LHCN-M2 (cell line): ENCODE measurements around the gene EFCAB8. TPM values are rescaled to one million over a fixed set of nuclear protein-coding genes. Genes with fewer than 3 reads are reported as not detected.

Experiments
- DNase-seq: peaks from one replicate; pipeline ENCODE4 v3.0.0-alpha.2; 2012; ENCODE audit warnings: low read depth
- total RNA-seq: library from RNA; depleted of rRNA; stranded (reverse); fragments of >200 nt; gene quantifications from 2 replicates; pipeline ENCODE4 v1.2.3, GENCODE V29; 2014

Gene EFCAB8
- total RNA-seq, 1 experiment from 2014 or later = 0.17 TPM

DNA sequence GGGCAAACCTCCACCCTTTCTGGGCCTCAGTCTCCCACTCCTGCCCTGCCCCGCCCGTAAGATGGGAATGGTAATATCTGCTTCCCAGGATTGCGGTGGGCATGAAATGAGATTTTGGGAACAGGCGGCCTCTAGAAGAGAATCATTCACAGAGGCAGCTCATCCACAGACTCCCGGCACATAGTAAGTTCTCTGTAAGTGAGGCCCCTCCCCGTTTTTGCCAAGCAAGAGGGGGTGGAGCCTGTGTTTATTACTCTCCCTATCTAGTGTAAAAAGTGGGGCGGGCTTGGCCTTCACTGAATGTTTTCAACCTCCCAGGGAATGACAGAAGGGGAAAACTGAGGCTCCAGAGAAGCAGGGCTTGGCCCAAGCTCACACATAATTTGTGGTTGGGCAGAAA lies 125.5 kb downstream of the EFCAB8 start:
- no peak for DNase-seq

DNA sequence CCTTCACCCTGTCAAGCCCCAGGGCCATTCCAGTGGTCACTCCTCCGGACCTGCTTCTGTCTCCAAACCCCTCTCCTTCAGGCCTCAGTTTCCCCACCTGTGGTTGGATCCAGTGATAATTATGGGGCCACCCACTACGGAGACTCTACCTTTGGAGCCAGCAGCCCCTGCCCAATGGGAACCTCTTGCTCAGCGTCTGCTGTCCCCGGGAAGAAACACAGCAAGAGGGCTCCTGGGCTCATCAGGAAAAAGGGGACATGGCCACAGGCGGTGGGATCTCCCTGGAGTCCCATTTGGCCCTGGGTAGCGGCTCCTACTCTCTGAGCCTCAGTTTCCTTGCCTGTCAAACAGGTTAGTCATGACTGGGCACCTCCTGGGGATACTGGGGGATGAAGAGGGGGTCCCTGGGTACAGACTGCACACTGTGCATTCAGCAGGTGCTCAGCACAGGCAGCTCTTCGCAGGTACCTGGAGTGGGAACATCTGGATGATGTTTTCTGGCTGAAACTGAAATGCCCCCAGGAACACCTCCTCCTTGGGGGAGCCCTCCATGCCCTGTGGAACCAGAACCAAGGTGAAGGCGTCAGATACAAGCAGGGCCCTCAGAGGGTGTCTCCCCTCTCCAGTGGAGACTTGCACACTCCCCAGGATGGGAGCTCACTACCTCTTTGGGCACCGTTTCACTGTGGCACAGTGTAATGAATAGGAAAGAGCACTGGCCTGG lies 126.1 kb downstream of the EFCAB8 start:
- no peak for DNase-seq

DNA sequence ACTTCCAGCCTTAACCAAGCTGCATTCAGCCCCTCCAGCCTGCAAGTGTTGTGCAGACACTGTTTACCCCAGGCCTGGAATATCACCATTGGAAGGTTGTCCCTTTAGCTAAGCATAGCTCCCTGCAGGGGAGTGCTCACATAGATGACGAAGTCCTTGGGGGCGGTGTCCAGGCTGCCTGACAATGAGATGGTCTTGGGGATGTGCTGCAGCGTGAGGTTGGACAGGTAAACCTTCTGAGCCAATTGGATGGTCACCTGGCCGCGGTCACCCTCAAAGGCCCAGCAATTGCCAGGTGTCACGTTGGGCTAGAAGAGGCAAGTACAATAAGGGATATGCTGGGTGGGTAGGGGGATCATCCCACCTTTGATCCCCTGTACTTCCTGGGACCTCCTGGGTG lies 126.9 kb downstream of the EFCAB8 start:
- no peak for DNase-seq

DNA sequence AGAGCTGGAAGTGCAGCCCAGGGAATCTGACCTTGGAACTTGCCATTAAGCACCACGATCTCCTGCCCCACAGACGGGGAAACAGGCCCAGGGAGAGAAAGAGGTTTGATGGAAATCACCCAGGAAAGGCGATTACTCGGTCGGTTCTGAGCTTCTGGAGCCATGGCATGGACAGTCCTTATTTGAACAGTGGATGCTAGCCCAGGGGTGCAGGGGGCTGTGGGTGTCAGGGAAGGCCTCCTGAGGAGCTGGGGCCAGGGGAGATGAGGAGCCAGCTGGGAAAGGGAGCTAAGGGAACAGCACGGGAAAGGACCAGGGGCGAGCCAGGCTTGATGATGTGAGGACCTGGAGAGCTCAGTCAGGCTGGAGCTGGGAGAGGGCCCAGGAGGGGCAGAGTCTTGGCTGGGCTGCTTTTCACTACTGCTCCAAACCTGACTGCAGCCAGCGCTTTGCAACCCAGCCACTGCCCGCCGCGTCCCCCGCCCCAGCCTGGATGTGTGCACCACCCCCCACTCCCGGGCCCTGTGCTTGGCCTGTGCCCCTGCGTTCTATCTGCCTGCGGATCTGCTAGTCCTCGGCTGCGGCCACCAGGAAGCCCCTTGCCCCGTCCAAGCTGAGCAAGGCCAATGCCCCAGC lies 127.7 kb downstream of the EFCAB8 start:
- no peak for DNase-seq

DNA sequence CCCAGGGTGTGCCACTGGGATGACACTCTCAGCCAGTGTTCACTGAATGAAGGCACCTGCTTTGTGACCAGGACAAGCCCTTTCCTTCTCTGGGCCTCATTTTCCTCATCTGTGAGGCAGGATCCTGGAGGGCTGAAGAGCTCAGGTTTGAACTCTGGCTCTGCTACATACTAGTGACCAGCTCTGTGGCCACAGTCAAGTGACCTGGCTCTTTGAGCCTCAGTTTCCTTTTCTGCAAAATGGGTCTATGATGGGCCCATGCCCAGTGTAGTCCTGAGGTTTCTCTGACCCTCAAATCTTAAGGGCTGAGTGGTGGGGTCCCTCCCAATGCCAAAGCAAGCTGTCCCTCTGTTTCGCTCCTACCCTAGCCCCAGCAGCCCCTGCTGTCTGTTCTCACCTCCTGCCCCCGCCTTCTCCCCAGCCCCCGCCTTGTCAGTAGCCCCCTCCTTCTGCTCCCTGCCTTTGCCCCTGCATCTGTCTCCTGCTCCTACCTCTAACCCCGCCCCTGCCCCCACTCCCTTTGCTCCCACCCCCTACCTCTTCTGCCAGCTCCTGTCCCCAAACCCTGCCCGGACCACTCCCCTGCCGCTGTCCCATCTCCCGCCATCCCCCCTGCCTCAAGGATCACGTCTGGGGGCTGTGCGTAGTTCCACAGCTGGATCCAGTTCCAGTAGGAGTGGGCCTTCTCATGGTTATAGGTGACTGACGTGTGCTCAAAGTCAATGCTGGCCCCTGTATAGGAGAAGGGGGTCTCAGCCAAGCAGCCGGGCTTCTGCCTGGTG lies 128.5 kb downstream of the EFCAB8 start:
- no peak for DNase-seq

DNA sequence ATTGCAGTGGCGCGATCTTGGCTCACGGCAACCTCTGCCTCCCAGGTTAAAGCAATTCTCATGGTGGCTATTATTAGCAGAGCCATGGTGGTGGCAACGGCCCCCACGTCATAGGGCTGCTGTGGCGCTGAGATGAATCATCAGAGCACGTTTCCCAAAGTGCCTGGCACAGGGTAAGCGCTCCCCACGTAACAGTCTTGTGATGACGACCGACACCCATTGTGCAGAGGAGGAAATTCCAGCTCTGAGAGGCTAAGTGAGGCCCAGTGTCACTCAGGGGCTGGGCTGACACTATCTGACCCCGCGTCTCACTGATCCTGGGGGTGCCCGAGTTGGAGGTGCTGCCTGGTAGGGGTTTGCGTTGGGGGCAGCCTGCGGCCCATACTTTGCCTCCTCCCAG lies 129.3 kb downstream of the EFCAB8 start:
- no peak for DNase-seq

DNA sequence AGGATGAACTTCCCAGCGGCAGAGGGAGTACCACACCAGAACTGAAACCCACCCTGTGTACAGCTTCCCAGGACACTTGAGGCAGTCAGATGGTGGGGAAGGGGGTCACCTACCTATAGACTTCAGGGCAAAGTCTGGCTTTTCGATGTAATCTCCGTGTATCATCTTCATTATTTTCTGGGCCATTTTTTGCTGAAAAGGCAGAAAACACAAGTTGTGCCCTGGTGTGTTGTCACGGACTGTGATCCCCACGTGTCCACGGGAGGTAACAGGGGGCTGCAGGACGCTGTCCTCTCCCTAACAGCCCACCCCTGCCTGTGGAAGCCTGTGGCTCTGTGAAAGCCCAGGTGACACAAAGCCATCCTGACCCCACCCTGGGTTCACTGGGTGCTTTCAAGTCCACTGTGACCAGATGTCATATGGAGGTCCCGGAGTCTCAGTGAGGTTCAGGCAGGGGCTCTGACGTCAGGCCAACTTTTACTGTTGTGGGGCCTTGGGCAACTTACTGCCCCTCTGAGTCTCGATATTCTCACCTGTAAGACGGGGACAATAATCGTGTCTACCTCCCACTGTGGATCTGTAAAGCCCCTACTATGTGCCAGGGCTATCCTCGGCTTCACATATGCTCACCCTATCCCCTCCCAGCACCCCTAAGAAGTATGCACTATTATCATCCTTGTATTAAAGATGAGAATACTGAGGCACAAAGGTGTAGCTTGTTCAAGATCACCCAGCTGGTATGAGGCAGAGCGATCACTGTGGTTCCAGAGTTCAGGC lies 131.0 kb downstream of the EFCAB8 start:
- DNase-seq = no peak

DNA sequence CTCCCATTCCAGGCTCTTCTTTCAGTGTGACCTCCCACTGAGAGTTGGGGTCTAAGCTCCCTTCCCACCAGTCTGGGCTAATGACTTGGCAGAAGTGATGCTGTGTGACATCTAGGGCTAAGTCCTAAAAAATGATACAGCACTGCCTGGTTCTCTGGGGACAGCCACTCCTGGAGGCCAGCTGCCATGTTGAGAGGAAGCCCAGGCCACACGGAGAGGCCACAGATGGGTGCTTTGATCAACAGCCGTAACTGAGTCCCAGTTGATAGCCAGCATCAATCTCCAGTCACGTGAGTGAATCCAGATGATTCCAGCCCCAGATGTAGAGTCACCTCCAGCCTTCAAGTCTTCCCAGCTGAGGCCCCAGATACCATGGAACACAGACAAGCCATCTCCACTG lies 131.7 kb downstream of the EFCAB8 start:
- DNase-seq = no peak

DNA sequence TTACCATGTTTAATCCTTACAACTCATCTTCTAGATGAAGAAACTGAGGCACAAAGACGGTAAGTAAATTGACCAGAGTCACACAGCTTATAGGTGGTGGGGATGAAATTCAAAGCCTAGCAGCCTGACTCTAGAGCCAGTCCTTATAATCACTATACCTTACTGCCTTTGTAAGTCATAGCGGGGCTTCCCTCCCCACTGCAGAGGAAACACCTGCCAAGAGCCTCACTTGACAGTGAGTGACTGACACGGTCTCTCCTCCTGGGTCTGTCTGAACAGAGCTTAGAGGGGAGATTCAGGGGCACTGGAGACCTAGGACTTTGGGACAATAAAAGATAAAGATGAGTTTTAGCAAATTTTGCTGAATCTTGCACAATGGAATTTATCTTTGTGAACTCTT lies 132.7 kb downstream of the EFCAB8 start:
- no peak for DNase-seq

DNA sequence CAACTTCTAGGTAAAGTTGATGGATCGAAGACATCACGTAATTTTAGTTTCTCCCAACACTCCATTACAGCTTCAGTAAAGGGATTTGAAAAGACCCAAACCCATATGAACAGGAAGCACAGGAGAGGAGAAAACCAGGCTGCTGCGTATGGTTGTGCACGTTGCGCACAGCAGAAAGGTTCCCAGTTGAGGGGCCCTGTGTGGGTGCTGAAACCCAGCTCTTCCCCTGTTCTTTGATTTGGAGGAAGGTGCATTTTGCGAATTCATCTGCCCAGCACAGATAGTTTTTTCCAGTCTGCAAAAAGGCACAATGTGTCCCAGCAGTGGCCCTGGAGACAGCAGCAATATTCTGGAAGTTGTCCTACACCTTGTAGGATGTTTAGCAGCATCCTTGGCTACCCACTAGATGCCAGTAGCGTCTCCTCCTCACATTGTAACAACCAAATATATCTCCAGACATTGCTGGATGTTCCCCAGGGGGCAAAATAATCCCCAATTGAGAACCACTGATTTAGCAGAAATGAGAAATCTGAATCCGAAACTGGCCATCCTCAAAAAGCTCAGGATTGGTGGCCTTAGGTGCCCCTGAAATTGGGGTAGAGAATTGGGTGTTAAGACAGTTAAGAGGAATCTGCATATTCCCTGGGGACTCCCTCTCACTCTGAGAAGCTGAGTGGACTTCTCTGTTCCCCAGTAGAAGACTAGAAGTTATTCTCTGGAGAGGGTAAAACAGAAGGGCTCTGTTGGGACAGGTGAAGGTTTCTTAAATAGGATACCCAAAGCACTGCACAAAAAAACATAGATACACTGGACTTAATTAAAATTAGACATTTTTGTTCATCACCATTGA lies 133.3 kb downstream of the EFCAB8 start:
- no peak for DNase-seq

DNA sequence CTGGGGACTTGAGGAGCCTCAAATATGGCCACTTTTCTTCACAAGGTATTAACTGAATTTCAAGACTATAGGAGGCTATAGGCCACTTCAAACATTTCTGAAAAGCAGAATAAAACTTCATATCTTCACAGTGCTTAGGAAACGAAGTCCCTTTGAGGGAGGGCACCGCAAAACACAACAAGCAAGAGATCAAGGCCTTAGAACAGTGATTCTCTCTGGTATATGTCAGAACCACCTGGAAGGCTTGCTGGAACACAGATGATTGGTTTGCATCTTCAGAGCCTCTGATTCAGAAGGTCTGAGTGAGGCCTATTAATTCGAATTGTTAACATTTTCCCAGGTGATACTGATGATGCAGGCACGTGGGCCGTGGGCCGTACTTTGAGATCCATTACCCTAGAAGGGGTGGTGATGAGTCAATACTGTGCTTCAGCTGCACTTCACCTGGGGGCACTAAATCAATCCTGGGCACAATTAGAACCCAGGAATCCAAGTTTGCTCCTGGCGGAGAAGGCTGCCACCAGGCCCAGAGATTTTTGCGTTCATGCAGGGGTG lies 134.8 kb downstream of the EFCAB8 start:
- no peak for DNase-seq

DNA sequence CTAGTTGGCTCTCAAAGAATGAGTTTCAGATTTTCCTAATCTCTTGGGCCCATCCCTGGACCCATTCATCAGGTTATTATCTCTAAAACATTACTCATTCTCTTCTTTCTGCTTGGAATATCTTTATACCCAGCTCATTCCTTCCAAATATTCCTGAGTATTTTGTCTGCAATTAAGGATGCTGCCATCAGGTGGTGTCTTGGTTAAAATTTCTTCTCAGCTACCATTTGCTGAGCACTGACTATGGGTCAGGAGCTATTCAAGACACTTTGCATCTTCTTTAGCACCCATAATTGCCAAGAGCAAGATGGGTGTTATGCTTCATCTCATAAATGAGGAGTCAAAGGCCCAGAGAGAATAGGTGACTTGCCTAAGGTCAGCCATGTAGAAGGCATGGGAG lies 137.1 kb downstream of the EFCAB8 start:
- DNase-seq = no peak

DNA sequence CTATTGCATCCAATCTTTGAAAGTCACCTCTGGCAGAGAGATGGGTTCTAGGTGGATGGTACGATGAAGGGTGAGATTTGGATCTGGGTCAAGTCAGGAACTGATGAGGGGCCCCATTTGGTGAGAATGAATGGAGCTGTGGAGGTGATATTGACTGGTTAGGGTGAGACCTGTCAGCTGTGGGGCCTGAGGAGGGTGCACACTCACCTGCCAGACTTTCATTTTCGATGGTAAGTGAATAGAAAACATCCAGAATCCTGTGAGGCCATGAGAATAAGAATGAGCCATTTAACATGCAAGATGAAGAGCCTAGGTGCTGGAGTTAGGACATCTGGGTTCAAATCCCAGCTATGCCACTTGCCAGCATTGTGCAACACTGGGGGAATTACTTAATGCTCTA lies 138.7 kb downstream of the EFCAB8 start:
- no peak for DNase-seq

DNA sequence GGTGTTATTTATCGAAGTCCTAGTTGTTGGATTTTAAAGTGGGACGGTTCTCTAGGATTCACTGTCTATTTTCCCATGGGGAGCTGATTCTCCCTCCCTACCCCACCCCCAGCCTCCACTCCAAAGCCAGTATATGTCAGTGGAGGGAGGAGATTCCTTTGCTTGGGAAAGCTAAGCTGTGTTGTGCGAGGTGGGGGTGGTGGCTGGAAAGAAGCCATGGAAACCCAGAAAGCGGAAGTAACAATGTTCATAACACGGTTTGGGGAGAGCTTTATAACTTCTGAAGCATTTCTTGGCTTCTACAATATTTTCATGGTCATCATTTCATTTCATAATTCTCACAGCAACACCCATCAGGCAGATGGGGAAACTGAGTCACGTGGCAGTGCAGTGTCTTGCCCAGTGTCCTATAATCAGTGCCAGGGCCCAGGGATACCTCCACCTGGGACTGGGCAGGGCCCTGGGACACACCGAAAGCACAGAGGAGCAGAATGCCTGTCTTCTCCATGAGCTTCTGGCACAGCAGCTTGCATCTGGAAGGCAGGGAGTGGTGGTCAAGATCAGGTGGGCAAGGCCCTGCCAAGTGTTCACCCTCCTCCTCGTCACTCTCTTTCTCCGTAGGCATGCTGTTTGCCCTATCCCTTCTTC lies 141.0 kb downstream of the EFCAB8 start:
- DNase-seq = no peak

DNA sequence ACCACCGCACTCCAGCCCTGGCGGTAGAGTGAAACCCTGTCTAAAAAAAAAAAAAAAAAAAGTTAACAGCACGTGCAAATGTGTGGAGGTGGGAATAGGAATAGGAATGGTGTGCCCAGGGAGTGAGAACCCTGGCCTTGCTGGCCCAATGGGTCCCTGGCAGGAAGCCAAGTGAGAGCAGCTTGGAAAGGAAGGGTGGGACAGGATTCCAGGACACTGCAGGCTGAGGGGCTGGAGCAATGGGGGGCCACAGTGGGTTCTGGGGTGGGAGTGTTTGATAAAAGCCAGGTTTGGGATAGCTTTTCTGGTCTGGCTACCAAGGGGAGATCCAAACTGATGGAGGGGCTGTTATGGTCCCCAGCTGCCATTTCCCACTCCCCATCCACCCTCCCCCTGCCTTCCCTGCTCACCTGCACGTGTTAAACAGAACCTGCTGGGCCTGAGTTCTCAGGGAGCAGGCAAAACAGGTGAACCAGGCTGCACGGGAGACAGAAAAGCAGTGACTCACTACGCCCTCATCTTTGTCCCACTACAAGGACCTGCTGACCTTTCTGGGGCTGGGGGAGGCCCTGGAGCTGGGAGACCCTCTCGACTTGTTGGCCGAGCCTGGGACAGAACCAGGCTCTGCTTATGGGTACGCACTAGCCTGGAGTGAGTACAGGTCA lies 142.2 kb downstream of the EFCAB8 start:
- DNase-seq = no peak

DNA sequence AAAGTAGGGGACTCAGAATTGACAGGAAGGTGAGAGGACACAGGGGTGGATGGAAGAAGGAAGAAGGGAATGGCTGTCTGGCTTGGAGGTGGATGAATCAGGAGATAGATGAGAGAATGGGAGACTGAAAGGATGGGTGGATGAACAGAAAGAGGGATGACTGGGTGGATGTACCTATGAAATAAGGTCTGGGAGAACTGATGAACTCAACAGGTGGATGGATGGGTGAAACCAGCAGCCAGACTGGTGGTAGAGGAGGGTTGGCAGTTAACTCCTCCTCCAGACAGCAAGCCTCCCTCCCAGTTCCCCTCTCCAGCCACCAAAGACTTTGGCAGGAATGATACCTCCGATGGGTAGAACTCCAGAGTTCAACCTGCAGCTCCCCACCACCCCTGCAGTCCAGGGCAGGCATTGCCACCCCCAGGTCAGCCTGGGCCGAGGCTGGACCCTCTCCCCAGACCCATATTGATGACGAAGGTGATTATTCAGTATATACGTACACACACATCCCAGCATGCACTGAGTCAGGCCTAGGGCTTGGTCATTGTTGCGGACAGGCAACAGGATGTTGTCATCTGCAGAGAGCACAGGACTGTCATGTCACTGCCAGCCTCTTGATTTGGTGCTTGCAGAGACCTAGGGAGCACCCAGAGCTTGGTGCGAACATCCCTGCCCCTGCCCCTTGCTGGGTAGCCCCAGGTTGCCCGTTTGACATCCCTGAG lies 143.5 kb downstream of the EFCAB8 start:
- DNase-seq = no peak

DNA sequence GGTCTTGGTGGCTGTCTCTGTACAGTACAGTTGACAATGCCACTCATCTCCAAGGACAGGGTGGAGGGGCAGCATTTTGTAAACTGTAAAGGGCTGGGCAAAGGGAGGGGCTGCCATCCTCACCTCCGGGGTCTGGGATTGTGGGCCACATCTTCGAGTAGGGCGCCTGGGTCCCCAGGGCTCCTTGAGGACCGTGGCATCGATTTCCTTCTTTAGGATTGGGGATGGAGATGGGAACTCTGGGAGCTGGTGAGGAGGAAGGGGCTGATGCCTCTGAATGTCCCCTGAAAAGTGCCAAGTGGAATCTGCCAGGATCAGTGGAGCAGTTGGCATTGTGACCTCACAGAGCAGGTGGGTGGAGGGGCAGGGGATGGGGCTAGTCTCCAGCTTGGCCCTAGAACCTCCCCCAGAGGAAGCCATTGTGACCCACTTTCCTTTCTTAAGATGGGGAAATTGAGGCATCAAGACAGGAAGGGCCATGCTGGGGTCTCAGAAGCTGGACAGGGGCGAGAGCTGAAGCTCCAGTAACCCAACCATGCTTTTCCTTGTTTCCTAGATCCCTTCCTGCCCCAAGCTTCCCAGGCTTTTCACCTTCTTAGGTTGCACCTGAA lies 145.5 kb downstream of the EFCAB8 start, which contains the start of gene SUN5:
Gene SUN5, minus strand, starts transcription at position 293 of the 611 bp plus-strand sequence. Its CDS starts 93 bp downstream, at position 200.
- DNase-seq = no peak

DNA sequence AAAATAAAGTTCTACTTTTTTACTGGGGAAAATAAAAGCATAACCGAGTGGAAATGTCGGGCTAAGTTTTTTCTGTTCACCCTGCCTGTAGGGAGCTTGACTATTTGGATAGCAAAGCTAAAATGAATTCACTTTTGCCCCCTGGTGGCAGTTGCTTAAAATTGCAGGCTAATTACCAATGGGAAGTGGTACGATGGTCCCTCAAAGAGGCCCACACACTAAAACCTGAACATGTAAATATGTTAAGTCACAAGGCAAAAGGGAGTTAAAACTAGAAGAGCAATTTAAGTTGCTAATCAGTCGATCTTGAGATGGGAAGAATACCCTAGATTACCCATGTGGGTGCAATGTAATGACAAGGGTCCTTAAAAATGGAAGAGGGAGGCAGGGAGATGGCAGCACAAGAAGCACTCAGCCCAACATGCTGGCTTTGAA lies 146.4 kb downstream of the EFCAB8 start:
- DNase-seq = no peak
